CD4-positive, alpha-beta T cell (primary cell): ENCODE measurements around the gene TTLL11. TPM values are rescaled to one million over a fixed set of nuclear protein-coding genes. Genes with fewer than 3 reads are reported as not detected.

Experiments
- ATAC-seq: fragments of 200-7000 bp; cut with Tn5 transposase; one replicate; pipeline ENCODE4 v1.10.0; 2022; ENCODE audit warnings: mild to moderate bottlenecking; ENCODE audit not compliant: poor library complexity
- CTCF ChIA-PET: fragments of 350-600 bp; sonication (Branson Sonifier 250); formaldehyde crosslinking; loops from one replicate; lab custom pipeline; 2021; ENCODE audit warnings: antibody characterized with exemption, inconsistent platforms; lab: Charles Lee
- POLR2A ChIA-PET: fragments of 350-600 bp; sonication (Branson Sonifier 250); formaldehyde crosslinking; loops from one replicate; lab custom pipeline; 2021; ENCODE audit warnings: antibody characterized with exemption, inconsistent platforms; lab: Charles Lee
- DNase-seq, 14 experiments: peaks; one replicate each; pipeline ENCODE4 v3.0.0-alpha.2; 2013 to 2020; ENCODE audit warnings: mixed read lengths in 2 of 14
- H3K27ac ChIP-seq, 2 donors: one replicate each; pipeline versions ENCODE4 v1.5.1 to v1.7.0; 2013; ENCODE audit warnings: low read length in 2 of 2, low read depth in 1 of 2, mild to moderate bottlenecking in 1 of 2
- H3K27me3 ChIP-seq, 2 experiments: 1 replicate in 1 of 2; 2 replicates in 1 of 2; pipeline versions ENCODE4 v1.6.1 to v1.7.0; 2013; ENCODE audit warnings: low read length in 2 of 2, control low read depth in 1 of 2, mild to moderate bottlenecking in 1 of 2, moderate library complexity in 1 of 2; ENCODE audit not compliant: insufficient read depth in 2 of 2, control insufficient read depth in 1 of 2
- H3K36me3 ChIP-seq: one replicate; pipeline ENCODE4 v1.6.1; 2013; ENCODE audit warnings: low read length, control low read depth; ENCODE audit not compliant: insufficient read depth
- H3K4me1 ChIP-seq: one replicate; pipeline ENCODE4 v1.6.1; 2013; ENCODE audit warnings: low read length, control low read depth; ENCODE audit not compliant: insufficient read depth
- H3K4me3 ChIP-seq: one replicate; pipeline ENCODE4 v1.5.1; 2013; ENCODE audit warnings: mild to moderate bottlenecking, low read length, moderate library complexity
- H3K9me3 ChIP-seq, 2 experiments: 1 replicate in 1 of 2; 2 replicates in 1 of 2; pipeline versions ENCODE4 v1.6.1 to v1.7.0; 2013; ENCODE audit warnings: low read length in 2 of 2, mild to moderate bottlenecking in 2 of 2, control low read depth in 1 of 2, moderate library complexity in 1 of 2; ENCODE audit not compliant: control insufficient read depth in 1 of 2, insufficient read depth in 1 of 2
- H3K27ac Mint-ChIP-seq: one replicate; pipeline ENCODE4 v1.8.0; 2020; ENCODE audit warnings: mixed read lengths
- H3K27me3 Mint-ChIP-seq: one replicate; pipeline ENCODE4 v1.8.0; 2021; ENCODE audit warnings: mixed read lengths
- H3K36me3 Mint-ChIP-seq: one replicate; pipeline ENCODE4 v1.8.0; 2021; ENCODE audit warnings: low read depth, mixed read lengths
- H3K4me1 Mint-ChIP-seq: one replicate; pipeline ENCODE4 v1.8.0; 2021; ENCODE audit warnings: low read depth, mixed read lengths
- H3K4me3 Mint-ChIP-seq: one replicate; pipeline ENCODE4 v1.8.0; 2020; ENCODE audit warnings: mild to moderate bottlenecking, mixed read lengths
- H3K9me3 Mint-ChIP-seq: one replicate; pipeline ENCODE4 v1.8.0; 2020; ENCODE audit warnings: mixed read lengths
- intact Hi-C, 2 experiments: fragments of 100-400 bp; cut with DNase I in 1 of 2; cut with micrococcal nuclease in 1 of 2; formaldehyde crosslinking; loops; one replicate each; pipeline versions ENCODE4 v1.15.1 to v1.9.0; 2023 to 2025; cut with DNase I, micrococcal nuclease
- total RNA-seq, 174 experiments: library from RNA in 2 of 174; stranded (reverse) in 2 of 174; gene quantifications; one replicate each; pipeline ENCODE4 v1.2.3 and lab custom pipeline; 2021 to 2026
- TF ChIP-seq, protein P1 (sequence below): fragments of 200-600 bp; IDR thresholded peaks from one replicate; pipeline ENCODE4 v1.8.0; 2022; ENCODE audit warnings: antibody characterized with exemption, mild to moderate bottlenecking

TTLL11 gene
- total RNA-seq, 2 experiments from 2014 or later, result 1.6 to 2.3 TPM

DNA sequence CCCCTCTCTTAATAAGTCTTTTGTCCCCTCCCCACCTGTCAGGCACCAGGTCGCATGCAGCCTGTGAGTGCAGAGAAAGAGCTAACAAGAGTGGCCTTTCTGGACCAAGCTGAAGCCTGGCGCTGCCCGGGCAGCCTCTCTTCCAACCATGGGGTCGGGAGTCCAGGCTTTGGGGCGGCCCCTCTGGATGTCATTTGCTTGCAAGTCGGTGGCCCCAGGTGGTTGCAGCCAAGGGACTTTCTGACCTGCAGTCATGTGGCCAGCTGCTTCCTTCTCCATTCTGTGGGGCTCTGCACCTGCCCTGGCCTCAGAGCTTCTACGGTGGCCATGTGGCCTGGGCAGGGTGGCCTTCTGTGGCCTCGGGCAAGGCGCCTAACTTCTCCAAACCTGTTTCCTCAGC is 282.0 kb downstream of the TTLL11 start:
- Histone ChIP-seq H3K27me3 (no peaks in the 10 kb centered on the region), H3K9me3 (no peaks in the 10 kb centered on the region), H3K4me3 (no peak overlapping the region), H3K27ac (no peak overlapping the region), H3K4me1 (no peaks in the 10 kb centered on the region), H3K36me3 (no peaks in the 10 kb centered on the region)
- Mint-ChIP-seq H3K27ac (no peak overlapping the region), H3K9me3 (no peaks in the 10 kb centered on the region), H3K36me3 (no peaks in the 10 kb centered on the region), H3K27me3 (no peaks in the 10 kb centered on the region), H3K4me1 (no peaks in the 10 kb centered on the region), H3K4me3 (no peak overlapping the region)
- CTCF ChIA-PET, result no interaction called here
- POLR2A ChIA-PET, result no interaction called here
- DNase-seq, result no peak
- intact Hi-C loops, result no loop called here
- no peak for ATAC-seq
- TF ChIP-seq, protein P1, sequence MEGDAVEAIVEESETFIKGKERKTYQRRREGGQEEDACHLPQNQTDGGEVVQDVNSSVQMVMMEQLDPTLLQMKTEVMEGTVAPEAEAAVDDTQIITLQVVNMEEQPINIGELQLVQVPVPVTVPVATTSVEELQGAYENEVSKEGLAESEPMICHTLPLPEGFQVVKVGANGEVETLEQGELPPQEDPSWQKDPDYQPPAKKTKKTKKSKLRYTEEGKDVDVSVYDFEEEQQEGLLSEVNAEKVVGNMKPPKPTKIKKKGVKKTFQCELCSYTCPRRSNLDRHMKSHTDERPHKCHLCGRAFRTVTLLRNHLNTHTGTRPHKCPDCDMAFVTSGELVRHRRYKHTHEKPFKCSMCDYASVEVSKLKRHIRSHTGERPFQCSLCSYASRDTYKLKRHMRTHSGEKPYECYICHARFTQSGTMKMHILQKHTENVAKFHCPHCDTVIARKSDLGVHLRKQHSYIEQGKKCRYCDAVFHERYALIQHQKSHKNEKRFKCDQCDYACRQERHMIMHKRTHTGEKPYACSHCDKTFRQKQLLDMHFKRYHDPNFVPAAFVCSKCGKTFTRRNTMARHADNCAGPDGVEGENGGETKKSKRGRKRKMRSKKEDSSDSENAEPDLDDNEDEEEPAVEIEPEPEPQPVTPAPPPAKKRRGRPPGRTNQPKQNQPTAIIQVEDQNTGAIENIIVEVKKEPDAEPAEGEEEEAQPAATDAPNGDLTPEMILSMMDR, result no peak

DNA sequence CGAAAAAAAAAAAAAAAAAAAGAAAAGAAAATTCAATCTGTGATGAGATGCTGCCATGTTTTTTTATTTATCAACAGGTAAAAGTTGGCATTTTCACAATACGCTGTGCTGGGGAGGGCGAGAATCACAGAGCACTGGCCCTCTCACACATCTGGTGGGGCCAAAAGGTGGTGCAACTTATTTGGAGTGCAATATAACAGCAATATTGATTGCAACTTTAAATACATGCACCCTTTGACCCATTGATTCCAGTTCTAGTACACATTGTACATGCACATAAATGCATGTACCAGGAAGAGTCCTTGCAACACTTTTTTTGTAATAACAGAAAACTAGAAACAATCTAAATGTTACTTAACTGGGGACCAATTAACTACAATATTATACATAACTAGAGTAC is 282.6 kb downstream of the TTLL11 start:
- CTCF ChIA-PET, result no interaction called here
- no peak for DNase-seq
- H3K36me3 ChIP-seq, result no peaks in the 10 kb centered on the region
- H3K4me1 Mint-ChIP-seq, result no peaks in the 10 kb centered on the region
- H3K36me3 Mint-ChIP-seq, result no peaks in the 10 kb centered on the region
- TF ChIP-seq, protein P1, result no peak
- no peaks in the 10 kb centered on the region for H3K9me3 ChIP-seq
- no peaks in the 10 kb centered on the region for H3K9me3 Mint-ChIP-seq
- POLR2A ChIA-PET, result no interaction called here
- H3K4me1 ChIP-seq, result no peaks in the 10 kb centered on the region
- H3K27ac Mint-ChIP-seq, result no peak overlapping the region
- H3K4me3 Mint-ChIP-seq, result no peak overlapping the region
- no peak overlapping the region for H3K4me3 ChIP-seq
- no peaks in the 10 kb centered on the region for H3K27me3 ChIP-seq
- no peaks in the 10 kb centered on the region for H3K27me3 Mint-ChIP-seq
- intact Hi-C loops, result no loop called here
- H3K27ac ChIP-seq, result no peak overlapping the region
- no peak for ATAC-seq

DNA sequence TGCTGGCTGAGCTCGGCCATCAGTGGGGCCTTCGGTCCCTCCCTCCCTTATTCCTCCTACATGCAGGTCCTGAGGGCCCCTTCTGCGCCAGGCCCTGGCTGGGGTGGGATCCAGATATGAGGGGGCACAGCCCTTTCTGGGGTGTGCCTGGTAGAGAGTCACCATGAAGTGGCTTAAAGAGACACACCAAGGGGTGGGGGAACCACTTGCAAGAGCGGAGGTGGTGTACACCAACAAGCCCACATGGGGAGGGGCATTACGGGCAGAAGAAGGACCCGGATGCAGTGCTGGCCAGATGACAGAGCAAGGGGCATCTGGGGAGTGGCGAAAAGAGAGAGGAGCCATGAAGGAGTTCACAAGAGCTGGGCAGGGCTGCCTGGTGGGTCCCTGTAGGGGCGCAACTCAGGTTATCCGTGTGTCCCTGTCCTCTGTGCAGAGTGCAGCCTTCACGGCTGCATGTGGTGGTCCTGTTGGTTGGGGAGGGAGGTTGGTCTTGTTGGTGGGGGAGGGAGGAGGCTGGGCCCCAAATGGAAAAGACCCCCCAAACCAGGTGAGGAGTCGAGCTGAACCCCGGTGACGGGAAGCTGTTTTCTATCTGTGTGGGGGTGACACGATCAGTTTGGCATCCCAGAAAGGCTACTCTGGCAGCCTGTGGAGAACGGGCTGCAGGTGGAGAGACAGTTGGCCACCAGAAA is 283.6 kb downstream of the TTLL11 start:
- Histone ChIP-seq H3K36me3 (no peaks in the 10 kb centered on the region), H3K4me1 (no peaks in the 10 kb centered on the region), H3K9me3 (no peaks in the 10 kb centered on the region), H3K4me3 (no peak overlapping the region), H3K27me3 (no peaks in the 10 kb centered on the region), H3K27ac (no peak overlapping the region)
- TF ChIP-seq, protein P1, result no peak
- intact Hi-C loops, result no loop called here
- DNase-seq (no peak), ATAC-seq (no peak)
- Mint-ChIP-seq H3K4me1 (no peaks in the 10 kb centered on the region), H3K4me3 (no peak overlapping the region), H3K27me3 (no peaks in the 10 kb centered on the region), H3K36me3 (no peaks in the 10 kb centered on the region), H3K27ac (no peak overlapping the region), H3K9me3 (peaks cover 5% of the 10 kb centered on the region)
- ChIA-PET POLR2A (no interaction called here), CTCF (no interaction called here)
